Tibial nerve (tissue), 4 donors: ENCODE measurements around the gene EDN3. TPM values are rescaled to one million over a fixed set of nuclear protein-coding genes. Genes with fewer than 3 reads are reported as not detected.

Experiments used
- DNase-seq, 2 donors: peaks; one replicate each; pipeline ENCODE4 v3.0.0-alpha.2; 2019; ENCODE audit warnings: low spot score in 2 of 2
- H3K27ac ChIP-seq, 4 donors: fragments of 200-600 bp; sonication (generic) in 3 of 4; one replicate each; pipeline ENCODE4 v1.5.1; 2017 to 2019; ENCODE audit warnings: mild to moderate bottlenecking in 1 of 4
- H3K27me3 ChIP-seq, 2 donors: fragments of 200-600 bp; sonication (generic) in 1 of 2; one replicate each; pipeline versions ENCODE4 v1.5.1 to v1.6.0; 2017 to 2019
- H3K36me3 ChIP-seq, 3 donors: fragments of 200-600 bp; sonication (generic); one replicate each; pipeline ENCODE4 v1.5.1; 2018 to 2019
- H3K4me1 ChIP-seq, 4 donors: fragments of 200-600 bp; sonication (generic) in 3 of 4; one replicate each; pipeline ENCODE4 v1.5.1; 2017 to 2019
- H3K4me3 ChIP-seq, 4 donors: fragments of 200-600 bp; sonication (generic) in 3 of 4; one replicate each; pipeline ENCODE4 v1.5.1; 2017 to 2019; ENCODE audit warnings: mild to moderate bottlenecking in 1 of 4, moderate library complexity in 1 of 4
- H3K9me3 ChIP-seq, 4 donors: fragments of 200-600 bp; sonication (generic) in 3 of 4; one replicate each; pipeline ENCODE4 v1.5.1; 2017 to 2019
- CTCF ChIP-seq, 5 experiments: fragments of 200-600 bp in 3 of 5; fragments of 450-650 bp in 2 of 5; sonication (generic) in 3 of 5; IDR thresholded peaks; one replicate each; pipeline ENCODE4 v1.5.1; 2016 to 2019; ENCODE audit warnings: antibody characterized with exemption in 5 of 5, mild to moderate bottlenecking in 3 of 5, moderate library complexity in 2 of 5
- EP300 ChIP-seq, 2 donors: sonication (generic); formaldehyde crosslinking; IDR thresholded peaks; one replicate each; pipeline ENCODE4 v1.6.1; 2017; ENCODE audit warnings: antibody characterized with exemption in 2 of 2, mild to moderate bottlenecking in 1 of 2
- POLR2A ChIP-seq, 2 donors: fragments of 450-650 bp; IDR thresholded peaks; one replicate each; pipeline ENCODE4 v1.6.1; 2017; ENCODE audit warnings: antibody characterized with exemption in 2 of 2, mild to moderate bottlenecking in 2 of 2, moderate library complexity in 2 of 2
- WGBS, 2 donors: methylation state at CpG; one replicate each; pipeline ENCODE4 v1.1.5; 2018; 5-methylcytosine and 5-hydroxymethylcytosine counted together
- total RNA-seq, 4 donors: library from RNA; depleted of rRNA; stranded (reverse); fragments of >200 nt; gene quantifications; one replicate each; pipeline ENCODE4 v1.1.0, GENCODE V29; 2016

EDN3 gene
- total RNA-seq, 4 donors from 2014 or later: 2.9 TPM; not detected in 3

- H3K27me3 ChIP-seq: peaks cover 0 to 37% of the 10 kb centered on the region in 2 donors
- 60 to 70% methylated on average over 5 of the region's 5 CpGs for WGBS, 2 donors
Measured at GRCh38 chr20:59295531-59295930, 4.9 kb upstream of the EDN3 start.

GRCh38 chr20:59297686-59298085 is 2.7 kb upstream of the EDN3 start:
- no peaks in the 10 kb centered on the region for H3K36me3 ChIP-seq
- no peak overlapping the region for H3K4me3 ChIP-seq
- no peak for DNase-seq
- peaks cover 0 to 47% of the 10 kb centered on the region in 2 donors for H3K27me3 ChIP-seq
- no peak overlapping the region for H3K27ac ChIP-seq
- TF ChIP-seq EP300 (IDR thresholded peaks at IDR 0.05) (no peak), POLR2A (IDR thresholded peaks at IDR 0.05) (no peak), CTCF (IDR thresholded peaks at IDR 0.05) (no peak)
- H3K9me3 ChIP-seq: no peaks in the 10 kb centered on the region
- peaks cover 0 to 12% (median 0%) of the 10 kb centered on the region in 4 donors for H3K4me1 ChIP-seq
- WGBS, 2 donors: 77 to 78% methylated on average over 7 of the region's 7 CpGs

More at GRCh38 chr20:59295531-59295930, 4.9 kb upstream of the EDN3 start:
- Histone ChIP-seq H3K4me3 (no peak overlapping the region), H3K36me3 (no peaks in the 10 kb centered on the region), H3K9me3 (no peaks in the 10 kb centered on the region), H3K4me1 (peaks cover 0 to 9% (median 0%) of the 10 kb centered on the region in 4 donors), H3K27ac (no peak overlapping the region)
- no peak for DNase-seq
- TF ChIP-seq EP300 (IDR thresholded peaks at IDR 0.05) (no peak), CTCF (IDR thresholded peaks at IDR 0.05) (no peak), POLR2A (IDR thresholded peaks at IDR 0.05) (no peak)

- Histone ChIP-seq H3K4me1 (peaks cover 0 to 12% (median 0%) of the 10 kb centered on the region in 4 donors), H3K27me3 (peaks cover 0 to 37% of the 10 kb centered on the region in 2 donors), H3K27ac (peak overlapping the region in 1 of 4 donors; percentile 59), H3K4me3 (peak overlapping the region in 1 of 4 donors; percentile 30), H3K9me3 (no peaks in the 10 kb centered on the region), H3K36me3 (no peaks in the 10 kb centered on the region)
- TF ChIP-seq CTCF (IDR thresholded peaks at IDR 0.05) (no peak), EP300 (IDR thresholded peaks at IDR 0.05) (no peak), POLR2A (IDR thresholded peaks at IDR 0.05) (no peak)
- 2 to 3% methylated on average over 9 to 19 of the region's 19 CpGs for WGBS, 2 donors
- DNase-seq: no peak
Measured at GRCh38 chr20:59299945-59300332, 472 bp upstream of the EDN3 start.

- TF ChIP-seq EP300 (IDR thresholded peaks at IDR 0.05) (no peak), POLR2A (IDR thresholded peaks at IDR 0.05) (no peak), CTCF (IDR thresholded peaks at IDR 0.05) (no peak)
- Histone ChIP-seq H3K4me1 (peaks cover 0 to 12% (median 0%) of the 10 kb centered on the region in 4 donors), H3K4me3 (no peak overlapping the region), H3K36me3 (no peaks in the 10 kb centered on the region), H3K27me3 (peaks cover 0 to 37% of the 10 kb centered on the region in 2 donors), H3K27ac (no peak overlapping the region), H3K9me3 (no peaks in the 10 kb centered on the region)
- WGBS, 2 donors: 62 to 72% methylated on average over 8 to 14 of the region's 17 CpGs
- no peak for DNase-seq
Measured at GRCh38 chr20:59301343-59302007, 1.1 kb downstream of the EDN3 start.

- no peaks in the 10 kb centered on the region for H3K36me3 ChIP-seq
- no peaks in the 10 kb centered on the region for H3K4me1 ChIP-seq
- H3K9me3 ChIP-seq: no peaks in the 10 kb centered on the region
- H3K4me3 ChIP-seq: no peak overlapping the region
- TF ChIP-seq POLR2A (IDR thresholded peaks at IDR 0.05): no peak
- no peak for TF ChIP-seq CTCF (IDR thresholded peaks at IDR 0.05)
- no peak for TF ChIP-seq EP300 (IDR thresholded peaks at IDR 0.05)
- H3K27me3 ChIP-seq: peaks cover 0 to 13% of the 10 kb centered on the region in 2 donors
- DNase-seq: no peak
- 82 to 87% methylated on average over 7 of the region's 7 CpGs for WGBS, 2 donors
- H3K27ac ChIP-seq: no peak overlapping the region
Measured at GRCh38 chr20:59305908-59306655, 5.7 kb downstream of the EDN3 start.
